A549 (cell line): Measurements from ENCODE around the gene AFAP1L2. TPM values are rescaled to one million over a fixed set of nuclear protein-coding genes. Genes with fewer than 3 reads are reported as not detected.

ENCODE experiments used
- ATAC-seq, 2 experiments: fragments of 200-7000 bp in 1 of 2; fragments of >200 bp in 1 of 2; cut with Nextera tagmentation in 1 of 2; cut with Tn5 transposase in 1 of 2; 3 replicates each; pipeline versions ENCODE4 v1.8.0 to v1.9.1; 2018 to 2020; ENCODE audit warnings: mild to moderate bottlenecking in 1 of 2, moderate library complexity in 1 of 2
- CTCF ChIA-PET: fragments of 300-600 bp; sonication (Branson Sonifier 250); formaldehyde crosslinking; extraction: SDS; loops from one replicate; lab custom pipeline; 2021; ENCODE audit warnings: antibody characterized with exemption, inconsistent platforms; lab: Yijun Ruan, JAX
- POLR2A ChIA-PET: fragments of 350-600 bp; formaldehyde crosslinking; extraction: SDS; loops from one replicate; lab custom pipeline; 2021; ENCODE audit warnings: antibody characterized with exemption, inconsistent platforms; lab: Yijun Ruan, JAX
- DNase-seq, 2 experiments: peaks; one replicate each; pipeline versions ENCODE4 v3.0.0 to v3.0.0-alpha.2; 2011 to 2016; ENCODE audit warnings: low read depth in 1 of 2, low spot score in 1 of 2
- FAIRE-seq: peaks from 2 replicates; lab custom pipeline; 2011; peaks lifted over from hg19 to GRCh38; lab: Jason Lieb, UNC
- H3K27ac ChIP-seq, 2 experiments: fragments of >200 bp; sonication (Bioruptor Twin); formaldehyde crosslinking; 3 replicates each; pipeline ENCODE4 v1.5.1; 2016 to 2017
- H3K4me1 ChIP-seq: fragments of >200 bp; sonication (Bioruptor Twin); formaldehyde crosslinking; 3 replicates; pipeline ENCODE4 v1.6.1; 2016
- H3K4me2 ChIP-seq: fragments of >200 bp; sonication (Bioruptor Twin); formaldehyde crosslinking; 3 replicates; pipeline ENCODE4 v1.6.1; 2016
- H3K4me3 ChIP-seq: fragments of >200 bp; sonication (Bioruptor Twin); formaldehyde crosslinking; 3 replicates; pipeline ENCODE4 v1.5.1; 2016
- H3K9me3 ChIP-seq: fragments of >200 bp; sonication (Bioruptor Twin); formaldehyde crosslinking; 3 replicates; pipeline ENCODE4 v1.6.1; 2016
- BCL3 ChIP-seq: fragments of >200 bp; sonication (Bioruptor Twin); formaldehyde crosslinking; IDR thresholded peaks from 3 replicates; pipeline ENCODE4 v1.6.1; 2016
- BHLHE40 ChIP-seq: IDR thresholded peaks from 2 replicates; pipeline ENCODE4 v1.6.1; 2012; ENCODE audit warnings: low read depth, low read length, inconsistent platforms
- CBX2 ChIP-seq: fragments of 200-600 bp; sonication (generic); IDR thresholded peaks from 2 replicates; pipeline ENCODE4 v1.6.1; 2016; ENCODE audit warnings: low read depth, mild to moderate bottlenecking, borderline replicate concordance
- CHD2 ChIP-seq: fragments of 150-350 bp; IDR thresholded peaks from 2 replicates; pipeline ENCODE4 v1.6.1; 2014; ENCODE audit warnings: low read length; ENCODE audit not compliant: partially characterized antibody
- E2F6 ChIP-seq: IDR thresholded peaks from 2 replicates; pipeline ENCODE4 v1.6.1; 2012; ENCODE audit warnings: low read depth, borderline replicate concordance
- EHF ChIP-seq: fragments of 250-450 bp; sonication (Bioruptor Pico); IDR thresholded peaks from 2 replicates; pipeline ENCODE4 v1.5.0; 2020; ENCODE audit warnings: mild to moderate bottlenecking
- EP300 ChIP-seq, 2 experiments: fragments of >200 bp; sonication (Bioruptor Twin); formaldehyde crosslinking; IDR thresholded peaks; 2 replicates in 1 of 2; 3 replicates in 1 of 2; pipeline ENCODE4 v1.6.1; 2016 to 2017
- ESRRA ChIP-seq: fragments of 150-350 bp; IDR thresholded peaks from 2 replicates; pipeline ENCODE4 v1.6.1; 2014; ENCODE audit warnings: mild to moderate bottlenecking, low read length, borderline replicate concordance
- FOXS1 ChIP-seq: fragments of 250-450 bp; sonication (Bioruptor Pico); IDR thresholded peaks from 2 replicates; pipeline ENCODE4 v1.5.0; 2020; ENCODE audit warnings: mild to moderate bottlenecking, moderate library complexity
- GATA3 ChIP-seq: IDR thresholded peaks from 2 replicates; pipeline ENCODE4 v1.6.1; 2012; ENCODE audit warnings: borderline replicate concordance
- HEYL ChIP-seq: fragments of 250-450 bp; sonication (Bioruptor Pico); IDR thresholded peaks from 2 replicates; pipeline ENCODE4 v1.8.0; 2021; ENCODE audit warnings: mild to moderate bottlenecking, moderate library complexity
- HOXA7 ChIP-seq: fragments of 250-450 bp; sonication (Bioruptor Pico); IDR thresholded peaks from 2 replicates; pipeline ENCODE4 v1.5.0; 2020; ENCODE audit warnings: mild to moderate bottlenecking, moderate library complexity
- HOXB13 ChIP-seq: fragments of 250-450 bp; sonication (Bioruptor Pico); IDR thresholded peaks from 2 replicates; pipeline ENCODE4 v1.5.0; 2020; ENCODE audit warnings: low read depth, mild to moderate bottlenecking, moderate library complexity
- JUN ChIP-seq, 2 experiments: fragments of >200 bp; sonication (Bioruptor Twin); formaldehyde crosslinking; IDR thresholded peaks; 2 replicates in 1 of 2; 3 replicates in 1 of 2; pipeline ENCODE4 v1.6.1; 2016 to 2017
- MAZ ChIP-seq: fragments of 150-350 bp; IDR thresholded peaks from 2 replicates; pipeline ENCODE4 v1.6.1; 2014; ENCODE audit warnings: antibody characterized with exemption, low read depth, low read length, borderline replicate concordance
- PHF8 ChIP-seq: fragments of 200-600 bp; sonication (generic); IDR thresholded peaks from 2 replicates; pipeline ENCODE4 v1.6.1; 2016; ENCODE audit warnings: low read depth, mild to moderate bottlenecking, antibody characterized with exemption, moderate library complexity, borderline replicate concordance
- RAD21 ChIP-seq, 2 experiments: fragments of >200 bp in 1 of 2; sonication (Bioruptor Twin) in 1 of 2; formaldehyde crosslinking in 1 of 2; IDR thresholded peaks in 1 of 2; conservative IDR thresholded peaks in 1 of 2; 2 replicates in 1 of 2; 3 replicates in 1 of 2; pipeline ENCODE4 v1.6.1; 2012 to 2018; ENCODE audit warnings: inconsistent platforms in 1 of 2
- RNF2 ChIP-seq: fragments of 200-600 bp; sonication (generic); IDR thresholded peaks from 2 replicates; pipeline ENCODE4 v1.6.1; 2016; ENCODE audit warnings: low read depth, mild to moderate bottlenecking, antibody characterized with exemption, moderate library complexity, borderline replicate concordance
- SREBF2 ChIP-seq: fragments of 450-650 bp; IDR thresholded peaks from 2 replicates; pipeline ENCODE4 v1.6.1; 2014; ENCODE audit warnings: mild to moderate bottlenecking, moderate library complexity
- TP53 ChIP-seq: fragments of 250-450 bp; sonication (Bioruptor Pico); IDR thresholded peaks from 2 replicates; pipeline ENCODE4 v1.5.0; 2021; ENCODE audit warnings: mild to moderate bottlenecking, moderate library complexity
- ZFP36 ChIP-seq: fragments of 450-650 bp; IDR thresholded peaks from 2 replicates; pipeline ENCODE4 v1.6.1; 2014; ENCODE audit warnings: borderline replicate concordance; ENCODE audit not compliant: partially characterized antibody
- ZNF302 ChIP-seq: fragments of 250-450 bp; sonication (Bioruptor Pico); IDR thresholded peaks from 2 replicates; pipeline ENCODE4 v1.9.0; 2021; ENCODE audit warnings: inconsistent platforms, mild to moderate bottlenecking, moderate library complexity
- WGBS: methylation state at CpG from one replicate; pipeline ENCODE4 v1.1.6; 2017; ENCODE audit errors: missing lambda C conversion rate; 5-methylcytosine and 5-hydroxymethylcytosine counted together
- polyA plus RNA-seq, 4 experiments: library from polyadenylated mRNA; depleted of rRNA in 3 of 4; stranded (reverse); fragments of >200 nt; fragmentation: RNase III in 1 of 4; extraction: RNeasy Plus Mini Kit Qiagen cat#74134 plus additional on column Dnase treatment in 1 of 4; gene quantifications; 2 replicates in 3 of 4; 3 replicates in 1 of 4; pipeline ENCODE4 v1.2.3, GENCODE V29; 2011 to 2017
- TF ChIP-seq, protein P1 (sequence below): IDR thresholded peaks from 2 replicates; pipeline ENCODE4 v1.6.1; 2012
- TF ChIP-seq, protein P2 (sequence below): fragments of 450-650 bp; IDR thresholded peaks from 2 replicates; pipeline ENCODE4 v1.6.1; 2014; ENCODE audit warnings: antibody characterized with exemption

AFAP1L2 gene
- polyA plus RNA-seq, 2 of the 4 experiments (the other 2 are of a cell fraction) = 19.6 to 27.3 TPM

GRCh38 chr10:114313139-114313538 lies 91.2 kb downstream of the AFAP1L2 start:
- no peaks in the 10 kb centered on the region for H3K9me3 ChIP-seq
- ATAC-seq = no peak
- TF ChIP-seq TP53 (CRISPR knock-in tag) (no peak), BHLHE40 (no peak), ZNF302 (CRISPR knock-in tag) (no peak), EHF (CRISPR knock-in tag) (no peak), CBX2 (no peak), HEYL (CRISPR knock-in tag) (no peak), PHF8 (no peak), HOXA7 (CRISPR knock-in tag) (no peak), ESRRA (no peak), HOXB13 (no peak), BCL3 (no peak), MAZ (no peak), RNF2 (no peak), GATA3 (no peak), FOXS1 (CRISPR knock-in tag) (no peak), JUN (IDR thresholded peaks at IDR 0.05) (no peak)
- TF ChIP-seq, protein P1, sequence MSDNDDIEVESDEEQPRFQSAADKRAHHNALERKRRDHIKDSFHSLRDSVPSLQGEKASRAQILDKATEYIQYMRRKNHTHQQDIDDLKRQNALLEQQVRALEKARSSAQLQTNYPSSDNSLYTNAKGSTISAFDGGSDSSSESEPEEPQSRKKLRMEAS = no peak
- TF ChIP-seq, all 56 proteins: peak for 0
- ChIA-PET POLR2A (no interaction called here), CTCF (interaction anchor here (1.1 to 2.3 kb wide), 2 partner anchors 9 to 90 kb away, joined by 5 to 15 read pairs; no protein-coding TSS in a partner anchor)
- H3K4me2 ChIP-seq = no peak overlapping the region
- H3K4me3 ChIP-seq = no peak overlapping the region
- 91% methylated on average over 9 of the region's 9 CpGs for WGBS
- no peaks in the 10 kb centered on the region for H3K4me1 ChIP-seq
- no peak overlapping the region for H3K27ac ChIP-seq
- DNase-seq = no peak
- no peak for FAIRE-seq

DNA sequence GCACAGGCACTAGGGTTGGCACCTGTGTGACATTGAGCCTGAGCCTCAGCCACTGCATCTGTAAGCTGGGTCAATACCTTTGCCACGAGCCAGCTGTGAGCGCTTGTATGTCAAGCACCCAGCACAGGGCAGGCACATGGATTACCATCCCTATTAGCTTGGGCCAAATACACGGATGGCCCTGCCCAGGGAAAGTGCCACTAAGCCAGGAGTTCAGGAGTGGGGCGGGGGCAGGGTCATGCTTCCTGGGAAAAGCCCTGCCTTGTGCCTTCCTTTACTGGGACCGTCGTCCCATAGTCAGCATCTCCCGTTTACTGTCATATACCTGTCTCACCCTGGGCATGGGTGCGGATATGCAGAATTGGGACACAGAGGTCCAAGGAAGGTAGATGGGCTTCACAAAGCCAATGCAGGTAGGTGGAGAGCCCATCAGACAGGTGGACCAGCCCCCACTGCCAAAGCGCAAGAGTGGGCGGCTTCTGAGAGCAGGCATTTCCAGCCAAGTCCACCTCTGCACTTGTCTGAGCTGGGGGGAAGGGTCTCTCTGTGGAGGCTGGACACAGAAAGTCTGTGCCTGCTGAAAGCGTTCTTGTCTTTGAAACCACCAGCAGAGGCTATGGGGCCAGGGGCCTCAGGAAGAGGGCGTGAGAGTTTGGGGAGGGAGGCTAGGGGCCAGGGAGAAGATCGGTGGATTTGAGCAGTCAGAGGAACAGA lies 92.6 kb downstream of the AFAP1L2 start:
- ATAC-seq = no peak
- TF ChIP-seq, protein P2, sequence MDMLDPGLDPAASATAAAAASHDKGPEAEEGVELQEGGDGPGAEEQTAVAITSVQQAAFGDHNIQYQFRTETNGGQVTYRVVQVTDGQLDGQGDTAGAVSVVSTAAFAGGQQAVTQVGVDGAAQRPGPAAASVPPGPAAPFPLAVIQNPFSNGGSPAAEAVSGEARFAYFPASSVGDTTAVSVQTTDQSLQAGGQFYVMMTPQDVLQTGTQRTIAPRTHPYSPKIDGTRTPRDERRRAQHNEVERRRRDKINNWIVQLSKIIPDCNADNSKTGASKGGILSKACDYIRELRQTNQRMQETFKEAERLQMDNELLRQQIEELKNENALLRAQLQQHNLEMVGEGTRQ = no peak
- TF ChIP-seq CHD2 (no peak), SREBF2 (no peak), EHF (CRISPR knock-in tag) (no peak), RAD21 (conservative IDR thresholded peaks at IDR 0.05 in 1 of 2, IDR thresholded peaks at IDR 0.05 in 1 of 2) (no peak), BHLHE40 (no peak), E2F6 (no peak), ZFP36 (no peak), EP300 (IDR thresholded peaks at IDR 0.05) (no peak), TP53 (CRISPR knock-in tag) (no peak)
- TF ChIP-seq, all 56 proteins: peak for 0
- ChIA-PET CTCF (interaction anchor here (1.0 to 2.3 kb wide), 3 partner anchors 8 to 239 kb away, joined by 3 to 15 read pairs (median 5); no protein-coding TSS in a partner anchor), POLR2A (no interaction called here)
- 86% methylated on average over 13 of the region's 13 CpGs for WGBS
- H3K27ac ChIP-seq = no peak overlapping the region
- H3K9me3 ChIP-seq = no peaks in the 10 kb centered on the region
- H3K4me2 ChIP-seq = no peak overlapping the region
- H3K4me1 ChIP-seq = peaks cover 9% of the 10 kb centered on the region
- no peak overlapping the region for H3K4me3 ChIP-seq
- FAIRE-seq = no peak
- no peak for DNase-seq
